ENCODE results near the gene IL19. TPM values are rescaled to one million over a fixed set of nuclear protein-coding genes. Genes with fewer than 3 reads are reported as not detected.

Gene IL19
- total RNA-seq, 1 experiment from 2014 or later, result not detected

- TF ChIP-seq RELA (CRISPR knock-in tag; IDR thresholded peaks at IDR 0.05; ENCODE audit: borderline replicate concordance) (no peak), FOXP4 (CRISPR knock-in tag; IDR thresholded peaks at IDR 0.05) (no peak), GTF2I (CRISPR knock-in tag; conservative IDR thresholded peaks at IDR 0.05) (no peak), ZNF416 (CRISPR knock-in tag; IDR thresholded peaks at IDR 0.05) (no peak), MAX (CRISPR knock-in tag; IDR thresholded peaks at IDR 0.05) (no peak), FOXP1 (CRISPR knock-in tag; IDR thresholded peaks at IDR 0.05; ENCODE audit: borderline replicate concordance) (no peak)
These were observed 95.5 kb downstream of the IL19 start (continued) for GRCh38 chr1:206866062-206866461.

GRCh38 chr1:206867239-206867638 is 96.7 kb downstream of the IL19 start:
- Mint-ChIP-seq H3K4me1 (0 out of 2 replicates have a peak, but pooled peaks cover 3% of the 10 kb centered on the region), H3K9me3 (peaks cover 8% of the 10 kb centered on the region), H3K27me3 (ENCODE audit: low read depth) (peaks cover 17% of the 10 kb centered on the region), H3K36me3 (no peaks in the 10 kb centered on the region), H3K4me3 (no peak overlapping the region), H3K27ac (no peak overlapping the region)
- DNase-seq (ENCODE audit: low spot score), result no peak
- ATAC-seq, result no peak
- TF ChIP-seq EMX1 (CRISPR knock-in tag; IDR thresholded peaks at IDR 0.05) (no peak), AFF4 (CRISPR knock-in tag; IDR thresholded peaks at IDR 0.05; ENCODE audit: borderline replicate concordance) (no peak), NFYB (CRISPR knock-in tag; conservative IDR thresholded peaks at IDR 0.05; ENCODE audit: low read depth) (no peak), ATF1 (CRISPR knock-in tag; IDR thresholded peaks at IDR 0.05) (no peak), JAZF1 (CRISPR knock-in tag; IDR thresholded peaks at IDR 0.05) (no peak), NR3C1 (CRISPR knock-in tag; conservative IDR thresholded peaks at IDR 0.05; ENCODE audit: low read depth) (no peak)
- ChIA-PET CTCF (interaction anchor here (0.7 to 2.7 kb wide), 6 partner anchors 10 to 115 kb away, joined by 3 to 15 read pairs (median 4); no protein-coding TSS in a partner anchor), POLR2A (no interaction called here)

GRCh38 chr1:206867716-206868115 is 97.1 kb downstream of the IL19 start:
- no peak for TF ChIP-seq NFYB (CRISPR knock-in tag; conservative IDR thresholded peaks at IDR 0.05; ENCODE audit: low read depth)
- TF ChIP-seq ELF4 (CRISPR knock-in tag; IDR thresholded peaks at IDR 0.05; ENCODE audit: low read depth), result no peak
- no peak for TF ChIP-seq AFF4 (CRISPR knock-in tag; IDR thresholded peaks at IDR 0.05; ENCODE audit: borderline replicate concordance)
- TF ChIP-seq HMGXB4 (CRISPR knock-in tag; IDR thresholded peaks at IDR 0.05), result no peak
- TF ChIP-seq ZSCAN18 (CRISPR knock-in tag; IDR thresholded peaks at IDR 0.05), result no peak
- no peak for TF ChIP-seq PRRX2 (CRISPR knock-in tag; IDR thresholded peaks at IDR 0.05)
- CTCF ChIA-PET, result interaction anchor here (0.9 to 2.0 kb wide), 4 partner anchors 11 to 114 kb away, joined by 3 to 6 read pairs (median 4); no protein-coding TSS in a partner anchor
- peaks cover 10% of the 10 kb centered on the region for H3K9me3 Mint-ChIP-seq
- H3K4me1 Mint-ChIP-seq, result 0 out of 2 replicates have a peak, but pooled peaks cover 3% of the 10 kb centered on the region
- POLR2A ChIA-PET, result no interaction called here
- H3K27me3 Mint-ChIP-seq (ENCODE audit: low read depth), result peaks cover 16% of the 10 kb centered on the region
- no peak overlapping the region for H3K4me3 Mint-ChIP-seq
- ATAC-seq (no peak), DNase-seq (ENCODE audit: low spot score) (no peak)
- H3K27ac Mint-ChIP-seq, result no peak overlapping the region
- no peaks in the 10 kb centered on the region for H3K36me3 Mint-ChIP-seq

Data from WTC11 (cell line).